GM18517 (cell line): ENCODE measurements around the gene C22orf42.
"Not testable (repeated sequence)": the region's sequence is repeated elsewhere in the genome, so short reads cannot be mapped to it uniquely, and the experiment has no call there.

Experiments used
- ATAC-seq: cut with Tn5 transposase; IDR thresholded peaks from one replicate; pipeline ENCODE4 v1.9.1; 2021; ENCODE audit warnings: mild to moderate bottlenecking, moderate library complexity; ENCODE audit not compliant: unreplicated experiment

C22orf42 gene

DNA sequence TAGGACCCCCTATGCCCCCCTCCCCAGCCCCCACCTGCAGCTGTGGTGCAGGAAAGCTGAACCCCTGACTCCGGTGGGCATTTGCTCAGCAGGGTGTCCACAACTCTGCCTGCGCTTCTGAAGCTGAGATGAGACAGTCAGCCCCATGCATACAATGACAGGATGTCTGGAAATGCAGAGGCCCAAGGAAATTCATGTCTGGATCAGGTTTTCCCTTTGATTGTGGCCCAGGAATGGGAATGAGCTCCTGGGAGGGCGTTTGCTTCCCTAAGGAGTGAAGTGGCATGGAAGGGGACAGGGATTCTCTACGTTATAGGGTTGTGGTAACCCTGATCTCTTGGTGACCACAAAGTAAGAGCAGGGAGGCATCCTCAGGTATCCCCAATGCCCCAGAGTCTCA, 22.2 kb downstream of the C22orf42 start:
- not testable (repeated sequence) for ATAC-seq

DNA sequence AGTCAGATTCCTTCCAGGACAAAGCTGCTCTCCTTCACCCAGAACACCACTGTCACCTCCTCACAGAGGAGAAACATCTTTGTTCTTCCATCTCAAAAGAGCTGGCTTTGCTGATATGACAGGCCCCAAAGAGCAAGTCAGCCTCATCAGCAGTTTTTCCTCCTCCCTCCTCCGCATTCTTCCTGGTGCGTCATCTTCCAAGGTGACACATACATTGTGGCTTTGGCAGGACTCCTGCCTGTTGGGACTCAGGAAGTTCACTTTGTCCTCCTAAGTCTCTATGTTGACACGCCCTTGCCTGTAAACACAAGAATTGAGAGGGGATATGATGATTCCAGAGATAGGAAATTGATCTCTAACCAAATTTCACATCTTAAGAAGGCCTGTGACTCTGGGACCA, 23.1 kb downstream of the C22orf42 start:
- ATAC-seq, result not testable (repeated sequence)

DNA sequence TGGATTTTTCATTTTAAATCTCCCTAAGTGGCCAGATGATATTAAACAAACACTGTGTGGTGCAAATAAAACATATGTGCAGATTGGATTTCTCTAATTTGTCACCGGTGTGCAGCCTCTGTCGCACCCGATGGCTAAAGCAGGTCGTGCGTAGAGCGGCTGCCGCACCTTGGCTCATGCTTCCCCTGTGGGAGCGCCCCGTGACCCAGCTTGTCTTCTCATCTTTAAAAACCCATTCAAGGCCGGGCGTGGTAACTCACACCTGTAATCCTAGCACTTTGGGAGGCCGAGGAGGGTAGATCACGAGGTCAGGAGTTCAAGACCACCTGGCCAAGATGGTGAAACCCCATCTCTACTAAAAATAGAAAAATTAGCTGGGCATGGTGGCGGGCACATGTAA, 24.3 kb downstream of the C22orf42 start:
- not testable (repeated sequence) for ATAC-seq

DNA sequence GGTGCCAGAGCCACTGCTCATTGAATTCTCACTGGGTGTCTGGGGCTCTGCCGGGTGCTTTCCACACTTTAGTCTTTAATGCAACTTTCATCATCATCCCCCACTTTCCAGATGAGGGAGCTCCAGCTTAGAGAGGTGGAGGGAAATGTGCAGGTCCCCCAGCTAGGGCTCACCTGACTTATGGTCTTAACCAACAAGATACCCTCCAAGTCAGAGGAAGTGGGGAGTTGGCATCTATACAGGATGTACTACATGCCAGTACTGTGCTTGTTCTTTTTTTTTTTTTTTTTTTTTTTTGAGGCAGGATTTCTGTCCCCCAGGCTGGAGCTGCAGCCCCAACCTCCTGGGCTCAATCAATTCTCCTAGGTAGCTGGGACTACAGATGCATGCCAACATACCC, 26.3 kb downstream of the C22orf42 start:
- ATAC-seq, result no peak

DNA sequence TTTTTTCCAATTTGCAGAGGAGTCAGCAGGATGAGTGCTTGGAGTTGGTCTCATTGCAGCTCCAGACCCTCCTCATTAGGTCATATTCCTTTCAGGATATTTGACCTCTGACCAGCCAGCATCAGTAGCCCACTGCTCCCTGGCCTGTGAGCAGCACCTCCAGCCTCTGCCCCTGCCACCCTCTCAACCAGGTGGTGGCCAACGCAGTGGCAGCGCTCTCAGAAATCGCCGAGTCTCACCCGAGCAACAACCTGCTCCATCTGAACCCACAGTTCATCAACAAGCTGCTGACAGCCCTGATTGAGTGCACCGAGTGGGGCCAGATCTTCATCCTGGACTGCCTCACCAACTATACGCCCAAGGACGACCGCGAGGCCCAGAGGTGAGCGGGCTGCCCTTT, 27.0 kb downstream of the C22orf42 start:
- ATAC-seq, result no peak

DNA sequence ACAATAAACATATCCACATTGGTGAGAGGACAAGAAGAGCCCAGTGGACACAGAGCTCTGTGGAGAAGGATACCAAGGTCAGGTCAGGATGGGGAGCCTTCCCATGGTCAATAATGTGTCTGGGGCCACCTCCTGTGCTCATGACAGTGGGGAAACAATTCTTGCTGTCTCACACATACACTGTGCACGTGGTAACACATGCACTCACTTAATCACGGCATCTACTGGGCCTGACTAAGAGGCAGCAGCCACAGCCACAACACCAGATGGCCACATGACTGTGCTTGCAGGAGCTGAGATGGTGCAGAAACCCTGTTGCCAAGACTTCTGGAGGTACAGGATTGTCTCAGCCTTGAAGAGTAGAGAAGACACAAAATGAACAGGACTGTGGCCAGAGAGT, 28.6 kb downstream of the C22orf42 start:
- ATAC-seq, result no peak

DNA sequence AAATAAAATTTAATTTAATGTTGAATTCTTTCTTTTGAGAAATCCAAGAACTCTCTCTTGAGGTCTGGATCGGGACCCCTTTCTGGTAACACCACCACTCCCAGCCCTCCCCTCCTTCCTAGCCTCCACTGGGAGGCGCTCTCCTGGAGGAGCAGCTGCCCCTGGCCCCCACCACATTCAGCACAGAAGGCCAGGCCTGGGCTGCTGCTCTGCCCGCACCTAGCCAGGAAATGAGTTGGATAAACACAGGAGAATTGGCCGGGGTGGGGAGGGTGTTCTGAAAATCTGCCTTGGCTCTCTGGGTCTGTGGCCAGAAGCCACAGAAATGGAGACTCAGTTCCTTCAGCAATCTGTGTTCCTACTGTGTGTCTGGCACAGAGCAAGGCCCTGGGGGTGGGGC, 31.2 kb downstream of the C22orf42 start:
- no peak for ATAC-seq

DNA sequence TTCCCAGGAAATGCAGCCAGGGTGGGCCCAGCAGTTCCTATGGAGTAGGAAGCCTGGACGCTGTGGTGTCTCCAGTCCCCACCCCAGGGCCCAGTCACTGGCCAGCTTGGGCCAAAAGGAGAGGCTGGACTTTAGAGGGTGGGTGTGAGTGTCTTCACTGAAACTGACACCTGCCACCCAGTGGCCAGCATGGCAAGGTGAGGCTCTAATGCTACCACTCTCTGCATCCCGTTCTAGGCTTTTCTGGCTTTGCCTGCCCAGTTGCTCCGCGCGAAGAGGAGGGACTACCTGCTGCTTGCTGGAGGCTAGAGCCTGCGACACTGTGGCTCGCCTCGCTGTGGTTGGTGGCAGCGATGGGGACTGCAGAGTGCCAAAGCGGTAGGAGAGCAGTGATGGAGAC, 35.4 kb downstream of the C22orf42 start:
- ATAC-seq, result no peak

DNA sequence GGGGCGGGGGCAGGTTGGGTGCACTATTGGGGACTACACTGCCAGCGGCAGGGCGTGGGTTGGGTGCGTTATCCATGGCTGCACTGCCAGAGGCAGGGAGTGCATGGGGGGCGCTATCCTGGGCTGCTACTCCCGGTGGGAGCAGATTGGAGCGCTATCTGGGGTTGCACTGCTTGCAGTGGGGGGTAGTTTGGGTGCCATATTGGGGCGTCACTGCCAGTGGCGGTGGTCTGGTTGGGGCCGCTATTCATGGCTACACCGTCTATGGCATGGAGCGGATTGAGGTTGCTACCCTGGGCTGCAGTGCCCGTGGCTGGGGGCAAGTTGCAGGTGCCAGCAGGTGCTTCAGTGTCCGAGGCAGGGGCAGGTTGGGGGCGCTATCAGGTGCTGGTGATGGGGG, 36.2 kb downstream of the C22orf42 start:
- no peak for ATAC-seq

DNA sequence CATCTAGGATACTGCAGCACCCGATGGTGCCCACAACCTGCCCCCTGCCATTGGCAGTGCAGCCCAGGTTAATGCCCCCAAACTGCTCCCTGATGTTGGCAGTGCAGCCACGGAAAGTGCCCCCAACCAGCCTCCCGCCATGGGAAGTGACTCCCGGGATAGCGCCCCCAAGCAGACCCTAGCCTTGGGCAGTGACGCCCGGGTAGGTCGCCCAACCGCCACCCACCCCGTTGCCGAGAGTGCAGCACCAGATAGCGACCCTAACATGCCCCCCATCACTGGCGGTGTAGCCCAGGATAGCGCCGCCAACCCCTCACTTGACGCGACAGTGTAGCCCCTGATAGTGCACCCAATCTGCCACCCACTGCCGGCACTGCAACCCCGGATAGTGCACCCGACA, 38.5 kb downstream of the C22orf42 start:
- ATAC-seq, result no peak

DNA sequence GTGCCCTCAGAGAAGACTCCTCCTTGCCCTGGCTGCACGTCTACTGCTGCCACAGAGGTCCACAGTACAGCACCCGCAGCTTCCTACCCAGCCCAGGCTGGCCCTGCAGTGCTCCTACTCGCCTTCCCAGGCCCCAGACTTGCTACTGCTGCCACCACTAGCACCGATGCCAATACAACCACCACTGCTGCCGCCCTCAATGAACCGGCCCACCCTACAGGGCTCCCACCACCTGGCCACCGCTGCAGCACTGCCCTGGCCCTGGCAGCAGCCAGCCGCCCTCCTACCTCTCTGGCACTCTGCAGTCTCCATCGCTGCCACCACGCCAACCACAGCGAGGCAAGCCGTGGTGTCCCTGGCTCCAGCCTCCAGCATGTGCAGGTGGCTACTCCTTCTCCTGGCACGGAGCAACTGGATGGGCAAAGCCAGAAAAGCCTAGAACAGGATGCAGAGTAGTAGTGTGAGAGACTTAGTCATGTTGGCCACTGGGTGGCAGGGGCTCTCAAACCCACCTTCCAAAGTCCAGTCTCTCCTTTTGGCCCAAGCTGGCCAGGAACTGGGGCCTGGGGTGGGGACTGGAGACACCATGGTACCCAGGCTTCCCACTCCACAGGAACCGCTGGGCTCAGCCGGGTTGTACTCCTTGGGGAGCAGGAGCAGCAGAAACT, 39.4 kb downstream of the C22orf42 start:
- no peak for ATAC-seq

DNA sequence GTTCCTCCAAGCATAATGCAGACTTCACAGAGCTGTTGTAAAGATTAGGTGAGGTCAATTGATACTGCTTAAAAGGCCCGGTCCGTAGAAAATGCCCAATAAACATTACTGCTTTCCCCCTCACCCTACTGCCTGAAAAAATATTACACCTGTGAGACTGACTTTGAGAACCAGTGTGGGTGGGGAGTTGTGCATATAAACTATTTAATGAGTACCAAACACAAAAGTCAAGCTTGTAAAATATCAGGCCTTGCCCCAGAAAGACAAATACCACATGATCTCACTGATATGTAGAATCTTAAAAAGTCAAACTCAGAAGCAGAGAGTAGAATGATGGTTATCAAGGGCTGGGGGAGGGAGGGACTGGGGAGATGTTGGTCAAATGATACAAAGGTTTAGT, 46.7 kb downstream of the C22orf42 start:
- ATAC-seq, result no peak

DNA sequence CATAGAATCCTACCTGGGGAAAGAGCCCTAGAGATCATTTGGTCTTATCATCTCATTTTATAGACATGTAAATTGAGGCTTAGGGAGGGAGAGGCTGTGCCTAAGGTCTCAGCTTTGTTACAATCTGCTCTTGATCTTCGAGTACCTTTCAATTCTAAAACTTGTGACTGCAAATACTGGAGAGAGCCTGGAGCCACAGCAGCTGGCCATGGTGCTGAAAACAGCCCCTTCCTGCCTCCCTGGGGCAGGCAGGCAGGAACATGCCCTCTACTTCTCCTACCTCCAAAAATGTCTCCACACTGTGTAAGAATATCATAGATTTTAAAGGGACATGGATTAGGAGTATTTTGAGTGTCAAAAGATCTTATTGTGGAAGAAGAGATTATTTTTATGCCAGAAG, 52.2 kb downstream of the C22orf42 start:
- ATAC-seq, result no peak

DNA sequence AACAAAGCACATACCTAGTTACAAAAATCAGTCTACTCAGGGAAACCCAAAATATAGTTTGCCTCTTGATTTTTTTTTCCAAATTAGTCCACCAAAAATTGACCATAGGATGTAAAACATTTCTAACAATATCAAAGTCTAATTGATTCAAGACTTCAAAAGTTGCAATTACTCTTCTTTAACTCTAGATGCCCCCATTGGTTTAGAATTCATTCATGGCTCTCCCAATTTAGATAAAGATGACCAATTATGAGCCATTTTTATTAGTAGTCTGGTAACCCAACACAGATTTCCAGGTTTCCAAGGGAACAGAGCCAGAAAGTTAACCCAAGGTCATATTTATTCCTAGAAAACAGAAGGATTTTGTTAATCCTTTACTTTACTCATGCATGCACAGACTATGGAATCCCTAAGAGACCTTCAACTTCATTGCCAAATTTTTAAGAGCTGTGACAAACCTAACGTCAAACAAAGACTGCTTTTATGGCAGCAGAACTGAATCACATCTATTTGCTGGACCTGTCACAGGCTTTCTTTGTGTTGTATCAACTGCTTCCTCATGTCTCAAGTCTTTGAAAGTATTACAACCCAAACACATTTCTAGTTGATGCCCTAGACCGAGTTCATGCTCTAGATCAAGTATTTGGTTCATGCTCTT, 55.3 kb downstream of the C22orf42 start:
- no peak for ATAC-seq

DNA sequence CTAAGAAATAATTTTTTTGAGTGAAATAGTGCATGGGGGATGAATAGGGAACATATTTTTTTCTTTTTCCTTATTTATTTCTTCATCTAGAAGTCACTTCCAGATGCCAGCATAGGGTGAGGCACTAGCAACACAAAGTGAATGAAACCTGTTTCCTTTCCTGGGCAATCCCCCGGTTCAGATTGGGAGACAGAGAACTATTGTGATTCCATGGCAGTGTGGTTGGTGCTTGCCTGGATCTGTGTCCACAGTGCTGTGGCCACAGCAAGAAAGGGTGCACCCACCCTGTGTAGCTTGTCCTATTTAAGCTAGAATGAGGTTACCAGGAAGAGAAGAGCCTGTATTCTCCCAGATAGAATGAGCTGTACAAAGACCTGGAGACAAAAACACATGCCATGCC, 58.4 kb downstream of the C22orf42 start:
- ATAC-seq, result no peak
